ENCODE data around the gene GDPD4.

The GDPD4 gene

GRCh38 chr11:77299528-77299993 lies 1.9 kb downstream of the GDPD4 start:
- DNase-seq (ENCODE audit: low read depth in 1 of 2, low spot score in 1 of 2), result no peak

GRCh38 chr11:77294040-77294439 lies 7.4 kb downstream of the GDPD4 start:
- DNase-seq (ENCODE audit: low read depth in 1 of 2, low spot score in 1 of 2), result no peak

- DNase-seq (ENCODE audit: low read depth in 1 of 2, low spot score in 1 of 2), result no peak
These were observed 11.7 kb downstream of the GDPD4 start for GRCh38 chr11:77289737-77290136.

- DNase-seq (ENCODE audit: low read depth in 1 of 2, low spot score in 1 of 2), result no peak
These were observed 13.7 kb downstream of the GDPD4 start for GRCh38 chr11:77287615-77288273.

- DNase-seq (ENCODE audit: low read depth in 1 of 2, low spot score in 1 of 2), result no peak
These were observed 14.3 kb downstream of the GDPD4 start for GRCh38 chr11:77287136-77287535.

GRCh38 chr11:77284476-77285468 lies 16.7 kb downstream of the GDPD4 start:
- no peak for DNase-seq (ENCODE audit: low read depth in 1 of 2, low spot score in 1 of 2)

- DNase-seq (ENCODE audit: low read depth in 1 of 2, low spot score in 1 of 2), result no peak
These were observed 18.4 kb downstream of the GDPD4 start for GRCh38 chr11:77283101-77283500.

- DNase-seq (ENCODE audit: low read depth in 1 of 2, low spot score in 1 of 2), result no peak
These were observed 22.6 kb downstream of the GDPD4 start for GRCh38 chr11:77278595-77279506.

GRCh38 chr11:77276271-77276670 lies 25.2 kb downstream of the GDPD4 start:
- DNase-seq (ENCODE audit: low read depth in 1 of 2, low spot score in 1 of 2), result no peak

GRCh38 chr11:77270921-77271320 lies 30.6 kb downstream of the GDPD4 start:
- no peak for DNase-seq (ENCODE audit: low read depth in 1 of 2, low spot score in 1 of 2)

GRCh38 chr11:77269484-77270123 lies 31.9 kb downstream of the GDPD4 start:
- DNase-seq (ENCODE audit: low read depth in 1 of 2, low spot score in 1 of 2), result no peak

- no peak for DNase-seq (ENCODE audit: low read depth in 1 of 2, low spot score in 1 of 2)
These were observed 33.5 kb downstream of the GDPD4 start for GRCh38 chr11:77267962-77268361.

- no peak for DNase-seq (ENCODE audit: low read depth in 1 of 2, low spot score in 1 of 2)
These were observed 34.7 kb downstream of the GDPD4 start for GRCh38 chr11:77266766-77267165.

- no peak for DNase-seq (ENCODE audit: low read depth in 1 of 2, low spot score in 1 of 2)
These were observed 38.7 kb downstream of the GDPD4 start for GRCh38 chr11:77262803-77263202.

- DNase-seq (ENCODE audit: low read depth in 1 of 2, low spot score in 1 of 2), result no peak
These were observed 41.8 kb downstream of the GDPD4 start for GRCh38 chr11:77259641-77260040.

GRCh38 chr11:77253690-77254089 lies 47.8 kb downstream of the GDPD4 start:
- DNase-seq (ENCODE audit: low read depth in 1 of 2, low spot score in 1 of 2), result no peak

GRCh38 chr11:77252555-77253270 lies 48.8 kb downstream of the GDPD4 start:
- no peak for DNase-seq (ENCODE audit: low read depth in 1 of 2, low spot score in 1 of 2)

GRCh38 chr11:77250881-77251640 lies 50.4 kb downstream of the GDPD4 start:
- DNase-seq (ENCODE audit: low read depth in 1 of 2, low spot score in 1 of 2), result no peak

- no peak for DNase-seq (ENCODE audit: low read depth in 1 of 2, low spot score in 1 of 2)
These were observed 52.1 kb downstream of the GDPD4 start for GRCh38 chr11:77249427-77249826.
